Hepatocyte (in vitro differentiated cells): ENCODE measurements around the gene EAPP.

Source experiments
- CTCF ChIP-seq: fragments of 200-600 bp; sonication (generic); IDR thresholded peaks from 2 replicates; pipeline ENCODE4 v1.5.1; 2016; ENCODE audit warnings: antibody characterized with exemption, mild to moderate bottlenecking; ENCODE audit not compliant: poor library complexity
- EZH2 ChIP-seq: fragments of 200-600 bp; sonication (generic); IDR thresholded peaks from 2 replicates; pipeline ENCODE4 v1.6.1; 2016; ENCODE audit warnings: antibody characterized with exemption, mild to moderate bottlenecking, borderline replicate concordance

GRCh38 chr14:34496007-34496678 lies 43.4 kb downstream of the EAPP start:
- TF ChIP-seq EZH2, result no peak
- no peak for TF ChIP-seq CTCF
